H9 (cell line): ENCODE results near the gene HOXB6. TPM values are rescaled to one million over a fixed set of nuclear protein-coding genes. Genes with fewer than 3 reads are reported as not detected.

Experiments used
- DNase-seq: peaks from one replicate; pipeline ENCODE4 v3.0.0-alpha.2; 2017
- H2AFZ ChIP-seq: one replicate; pipeline ENCODE4 v1.6.1; 2013; ENCODE audit warnings: mild to moderate bottlenecking, low read length, control low read depth, moderate library complexity
- H2AK5ac ChIP-seq: 2 replicates; pipeline ENCODE4 v1.6.1; 2013; ENCODE audit warnings: low read length, control low read depth, mixed read lengths; ENCODE audit not compliant: insufficient read length
- H2BK120ac ChIP-seq: one replicate; pipeline ENCODE4 v1.6.1; 2013; ENCODE audit warnings: low read depth, mild to moderate bottlenecking, low read length, control low read depth, inconsistent platforms; ENCODE audit not compliant: poor library complexity, severe bottlenecking
- H2BK12ac ChIP-seq: 2 replicates; pipeline ENCODE4 v1.6.1; 2013; ENCODE audit warnings: low read length, control low read depth, mixed read lengths, low read depth; ENCODE audit not compliant: insufficient read length
- H2BK15ac ChIP-seq: 2 replicates; pipeline ENCODE4 v1.6.1; 2013; ENCODE audit warnings: low read depth, low read length, control low read depth
- H2BK20ac ChIP-seq: one replicate; pipeline ENCODE4 v1.6.1; 2013; ENCODE audit warnings: low read depth, mild to moderate bottlenecking, low read length, control low read depth, inconsistent platforms; ENCODE audit not compliant: poor library complexity, severe bottlenecking
- H2BK5ac ChIP-seq: 2 replicates; pipeline ENCODE4 v1.6.1; 2013; ENCODE audit warnings: low read length, control low read depth, mixed read lengths; ENCODE audit not compliant: insufficient read length
- H3K14ac ChIP-seq: 2 replicates; pipeline ENCODE4 v1.6.1; 2013; ENCODE audit warnings: low read length, control low read depth; ENCODE audit not compliant: insufficient read depth
- H3K18ac ChIP-seq: 2 replicates; pipeline ENCODE4 v1.6.1; 2013; ENCODE audit warnings: low read depth, mild to moderate bottlenecking, mixed read lengths, low read length, control low read depth; ENCODE audit not compliant: insufficient read length
- H3K23ac ChIP-seq: 2 replicates; pipeline ENCODE4 v1.6.1; 2013; ENCODE audit warnings: low read length, control low read depth, mixed read lengths, low read depth; ENCODE audit not compliant: insufficient read length
- H3K23me2 ChIP-seq: 2 replicates; pipeline ENCODE4 v1.6.1; 2013; ENCODE audit warnings: low read depth, mild to moderate bottlenecking, mixed read lengths, low read length, control low read depth; ENCODE audit not compliant: insufficient read length, poor library complexity, severe bottlenecking
- H3K27ac ChIP-seq: 2 replicates; pipeline ENCODE4 v1.5.1; 2013; ENCODE audit warnings: low read length, control low read depth, mixed read lengths, low read depth; ENCODE audit not compliant: insufficient read length
- H3K27me3 ChIP-seq: 2 replicates; pipeline ENCODE4 v1.6.1; 2013; ENCODE audit warnings: low read length, control low read depth, inconsistent platforms; ENCODE audit not compliant: insufficient read depth
- H3K4ac ChIP-seq: 2 replicates; pipeline ENCODE4 v1.6.1; 2013; ENCODE audit warnings: low read depth, mild to moderate bottlenecking, control low read depth, inconsistent platforms, low read length, moderate library complexity
- H3K4me1 ChIP-seq: 2 replicates; pipeline ENCODE4 v1.6.1; 2013; ENCODE audit warnings: low read length, control low read depth, inconsistent platforms; ENCODE audit not compliant: insufficient read depth
- H3K4me2 ChIP-seq: 2 replicates; pipeline ENCODE4 v1.6.1; 2013; ENCODE audit warnings: low read length, control low read depth, mixed read lengths; ENCODE audit not compliant: insufficient read length, insufficient read depth
- H3K56ac ChIP-seq: 2 replicates; pipeline ENCODE4 v1.6.1; 2013; ENCODE audit warnings: low read depth, mild to moderate bottlenecking, mixed read lengths, low read length, control low read depth; ENCODE audit not compliant: insufficient read length
- H3K79me1 ChIP-seq: 2 replicates; pipeline ENCODE4 v1.6.1; 2013; ENCODE audit warnings: low read depth, mild to moderate bottlenecking, moderate library complexity, low read length, control low read depth, inconsistent platforms; ENCODE audit not compliant: insufficient read depth, poor library complexity, severe bottlenecking
- H3K79me2 ChIP-seq: 2 replicates; pipeline ENCODE4 v1.6.1; 2013; ENCODE audit warnings: low read length, control low read depth, inconsistent platforms; ENCODE audit not compliant: insufficient read depth
- H3K9ac ChIP-seq: 2 replicates; pipeline ENCODE4 v1.6.1; 2013; ENCODE audit warnings: low read length, control low read depth, mixed read lengths; ENCODE audit not compliant: insufficient read length; ENCODE audit errors: extremely low read depth
- H3K9me3 ChIP-seq: one replicate; pipeline ENCODE4 v1.6.1; 2013; ENCODE audit warnings: low read depth, low read length, inconsistent platforms; ENCODE audit not compliant: control insufficient read depth
- H3T11ph ChIP-seq: one replicate; pipeline ENCODE4 v1.6.1; 2013; ENCODE audit warnings: mild to moderate bottlenecking, low read length, control low read depth, inconsistent platforms
- H4K20me1 ChIP-seq: one replicate; pipeline ENCODE4 v1.6.1; 2013; ENCODE audit not compliant: control insufficient read depth, insufficient read length, insufficient read depth
- H4K5ac ChIP-seq: 2 replicates; pipeline ENCODE4 v1.6.1; 2013; ENCODE audit warnings: low read depth, mild to moderate bottlenecking, mixed read lengths, low read length, control low read depth; ENCODE audit not compliant: insufficient read length
- H4K8ac ChIP-seq: replicated peaks from 2 replicates; pipeline ENCODE4 v1.6.1; 2013; ENCODE audit warnings: low read length, control low read depth, mixed read lengths, low read depth; ENCODE audit not compliant: insufficient read length
- H4K91ac ChIP-seq: 2 replicates; pipeline ENCODE4 v1.6.1; 2013; ENCODE audit warnings: low read depth, mild to moderate bottlenecking, moderate library complexity, mixed read lengths, low read length, control low read depth; ENCODE audit not compliant: insufficient read length
- H3K27ac Mint-ChIP-seq, 3 experiments: 2 replicates in 2 of 3; 3 replicates in 1 of 3; pipeline ENCODE4 v1.8.0; 2020 to 2021; ENCODE audit warnings: mixed read lengths in 3 of 3, mild to moderate bottlenecking in 1 of 3, moderate library complexity in 1 of 3
- H3K27me3 Mint-ChIP-seq: 2 replicates; pipeline ENCODE4 v1.8.0; 2021; ENCODE audit warnings: low read depth, mild to moderate bottlenecking, moderate library complexity, mixed read lengths
- H3K36me3 Mint-ChIP-seq, 3 experiments: 2 replicates in 2 of 3; 3 replicates in 1 of 3; pipeline ENCODE4 v1.8.0; 2020 to 2021; ENCODE audit warnings: low read depth in 3 of 3, mixed read lengths in 3 of 3; ENCODE audit not compliant: insufficient read depth in 1 of 3
- H3K4me1 Mint-ChIP-seq, 2 experiments: 2 replicates each; pipeline ENCODE4 v1.8.0; 2020; ENCODE audit warnings: mixed read lengths in 2 of 2
- H3K4me3 Mint-ChIP-seq, 2 experiments: 2 replicates in 1 of 2; 3 replicates in 1 of 2; pipeline ENCODE4 v1.8.0; 2020 to 2021; ENCODE audit warnings: mild to moderate bottlenecking in 2 of 2, mixed read lengths in 2 of 2, moderate library complexity in 1 of 2
- H3K9me3 Mint-ChIP-seq, 2 experiments: 2 replicates in 1 of 2; 3 replicates in 1 of 2; pipeline ENCODE4 v1.8.0; 2020; ENCODE audit warnings: mild to moderate bottlenecking in 2 of 2, mixed read lengths in 2 of 2, moderate library complexity in 1 of 2
- WGBS: extraction: QIAGEN DNeasy Blood & Tissue Kit; methylation state at CpG from one replicate; pipeline ENCODE4 v1.1.7; 2013; ENCODE audit warnings: missing lambda C conversion rate, low lambda C conversion rate, mixed read lengths; ENCODE audit not compliant: insufficient read length; ENCODE audit errors: extremely low coverage; 5-methylcytosine and 5-hydroxymethylcytosine counted together
- total RNA-seq: library from RNA; stranded (reverse); gene quantifications from 2 replicates; pipeline ENCODE4 v1.2.1, GENCODE V29; 2021
- TF ChIP-seq, protein P1 (sequence below): fragments of 200-600 bp; sonication (generic); conservative IDR thresholded peaks from 3 replicates; pipeline ENCODE4 v1.8.0; 2021; ENCODE audit warnings: antibody characterized with exemption, mild to moderate bottlenecking

Gene HOXB6
- total RNA-seq, 1 experiment from 2014 or later: not detected

DNA sequence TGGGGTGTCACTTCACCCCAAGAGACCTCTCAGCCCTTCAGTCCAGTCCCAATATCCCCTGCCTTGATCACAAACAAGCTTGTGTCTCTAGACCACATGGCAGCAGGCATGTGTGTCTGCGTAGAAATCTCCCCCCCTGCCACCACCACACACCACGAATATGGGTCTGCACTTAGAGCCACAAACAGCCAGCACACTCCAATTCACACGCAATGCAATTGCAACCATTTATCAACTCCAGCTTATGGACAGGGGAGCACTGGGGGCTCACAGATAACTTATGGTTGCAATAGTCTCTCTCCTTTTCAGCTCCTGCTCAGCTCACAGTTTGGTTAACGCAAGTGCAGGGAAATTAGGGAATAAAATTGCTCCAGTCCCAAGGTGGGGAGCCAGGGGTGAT is 18.8 kb upstream of the HOXB6 start:
- TF ChIP-seq, protein P1, sequence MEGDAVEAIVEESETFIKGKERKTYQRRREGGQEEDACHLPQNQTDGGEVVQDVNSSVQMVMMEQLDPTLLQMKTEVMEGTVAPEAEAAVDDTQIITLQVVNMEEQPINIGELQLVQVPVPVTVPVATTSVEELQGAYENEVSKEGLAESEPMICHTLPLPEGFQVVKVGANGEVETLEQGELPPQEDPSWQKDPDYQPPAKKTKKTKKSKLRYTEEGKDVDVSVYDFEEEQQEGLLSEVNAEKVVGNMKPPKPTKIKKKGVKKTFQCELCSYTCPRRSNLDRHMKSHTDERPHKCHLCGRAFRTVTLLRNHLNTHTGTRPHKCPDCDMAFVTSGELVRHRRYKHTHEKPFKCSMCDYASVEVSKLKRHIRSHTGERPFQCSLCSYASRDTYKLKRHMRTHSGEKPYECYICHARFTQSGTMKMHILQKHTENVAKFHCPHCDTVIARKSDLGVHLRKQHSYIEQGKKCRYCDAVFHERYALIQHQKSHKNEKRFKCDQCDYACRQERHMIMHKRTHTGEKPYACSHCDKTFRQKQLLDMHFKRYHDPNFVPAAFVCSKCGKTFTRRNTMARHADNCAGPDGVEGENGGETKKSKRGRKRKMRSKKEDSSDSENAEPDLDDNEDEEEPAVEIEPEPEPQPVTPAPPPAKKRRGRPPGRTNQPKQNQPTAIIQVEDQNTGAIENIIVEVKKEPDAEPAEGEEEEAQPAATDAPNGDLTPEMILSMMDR: no peak
- Histone ChIP-seq H4K20me1 (no peaks in the 10 kb centered on the region), H2BK120ac (no peak overlapping the region), H2AFZ (no peak overlapping the region), H3K27me3 (peaks cover 98% of the 10 kb centered on the region), H3K79me2 (no peaks in the 10 kb centered on the region), H3K9ac (no peak overlapping the region), H3K23ac (no peak overlapping the region), H3K23me2 (peaks cover 5% of the 10 kb centered on the region), H3K56ac (no peak overlapping the region), H3K14ac (no peak overlapping the region), H3K4me1 (no peaks in the 10 kb centered on the region; the same call in 1 of the 2 replicates), H3K79me1 (no peaks in the 10 kb centered on the region), H3K4me2 (no peak overlapping the region), H4K91ac (no peak overlapping the region), H3K9me3 (no peaks in the 10 kb centered on the region), H3K27ac (no peak overlapping the region), H3K18ac (no peak overlapping the region), H2BK20ac (no peak overlapping the region), H3T11ph (no peak overlapping the region), H2BK5ac (no peak overlapping the region), H3K4ac (no peak overlapping the region), H2AK5ac (no peak overlapping the region), H4K8ac (no peak overlapping the region), H4K5ac (no peak overlapping the region), H2BK15ac (no peak overlapping the region), H2BK12ac (no peak overlapping the region)
- DNase-seq: no peak
- peaks cover 100% of the 10 kb centered on the region for H3K27me3 Mint-ChIP-seq
- peaks cover 7 to 23% of the 10 kb centered on the region in 2 experiments for H3K4me1 Mint-ChIP-seq
- H3K27ac Mint-ChIP-seq: no peak overlapping the region
- H3K4me3 Mint-ChIP-seq: no peak overlapping the region
- peaks cover 3 to 14% of the 10 kb centered on the region in 2 experiments; a peak in 3 of 5 replicates for H3K9me3 Mint-ChIP-seq
- no CpG with 5 or more reads among the region's 4 CpGs for whole genome bisulfite sequencing
- H3K36me3 Mint-ChIP-seq: peaks cover 0 to 2% (median 0%) of the 10 kb centered on the region in 3 experiments; a peak in 1 of 7 replicates
